HCT116 (cell line): ENCODE data around the gene KIAA1328. TPM values are rescaled to one million over a fixed set of nuclear protein-coding genes. Genes with fewer than 3 reads are reported as not detected.

ENCODE experiments used
- ATAC-seq: fragments of 200-7000 bp; cut with Tn5 transposase; 2 replicates; pipeline ENCODE4 v1.9.1; 2020; ENCODE audit warnings: mild to moderate bottlenecking, moderate library complexity
- BruUV-seq: library from RNA; stranded (reverse); fragments of 400-500 nt; replicated peaks from 2 replicates; lab custom pipeline; 2021; lab: Mats Ljungman, UMichigan
- CTCF ChIA-PET: fragments of 300-600 bp; sonication (Branson Sonifier 250); formaldehyde crosslinking; loops from one replicate; lab custom pipeline; 2021; ENCODE audit warnings: antibody characterized with exemption; lab: Charles Lee
- POLR2A ChIA-PET: fragments of 300-600, 350-600 bp; sonication (Branson Sonifier 250); formaldehyde crosslinking; loops from one replicate; lab custom pipeline; 2021; ENCODE audit warnings: antibody characterized with exemption; lab: Charles Lee
- RAD21 ChIA-PET, 2 experiments: fragments of 300-600 bp; sonication (Branson Sonifier 250); formaldehyde crosslinking; loops; one replicate each; lab custom pipeline; 2023; ENCODE audit warnings: low total read pairs in 2 of 2; ENCODE audit not compliant: uncharacterized antibody in 2 of 2, unreplicated experiment in 2 of 2, low non-redundant PET in 1 of 2; lab: Charles Lee
- DNase-seq: peaks from one replicate; pipeline ENCODE4 v3.0.0-alpha.2; 2010; ENCODE audit warnings: low read depth, low spot score
- H2AFZ ChIP-seq: fragments of 200-600 bp; shearing (Covaris generic), sonication (generic); 2 replicates; pipeline ENCODE4 v1.6.1; 2017; ENCODE audit warnings: low read depth, mixed run types, mixed read lengths, antibody characterized with exemption, low read length; ENCODE audit not compliant: poor library complexity, severe bottlenecking
- H3K27ac ChIP-seq: 2 replicates; pipeline ENCODE4 v1.5.1; 2012; ENCODE audit warnings: low read depth, low read length
- H3K27me3 ChIP-seq: fragments of 200-600 bp; sonication (generic); 2 replicates; pipeline ENCODE4 v1.6.1; 2016; ENCODE audit warnings: mixed run types, low read length, mixed read lengths; ENCODE audit not compliant: insufficient read depth
- H3K36me3 ChIP-seq, 2 experiments: fragments of 200-500 bp in 1 of 2; fragments of 200-600 bp in 1 of 2; sonication (Bioruptor generic) in 1 of 2; sonication (generic) in 1 of 2; 2 replicates each; pipeline versions ENCODE4 v1.5.1 to v1.6.1; 2014 to 2016; ENCODE audit warnings: low read length in 2 of 2, inconsistent platforms in 1 of 2, mixed read lengths in 1 of 2, mixed run types in 1 of 2; ENCODE audit not compliant: insufficient read depth in 2 of 2, control insufficient read depth in 1 of 2
- H3K4me1 ChIP-seq, 2 experiments: fragments of 200-600 bp in 1 of 2; sonication (generic) in 1 of 2; 2 replicates each; pipeline versions ENCODE4 v1.5.1 to v1.6.1; 2012 to 2017; ENCODE audit warnings: low read length in 2 of 2, inconsistent platforms in 1 of 2, mild to moderate bottlenecking in 1 of 2, mixed read lengths in 1 of 2, mixed run types in 1 of 2, moderate library complexity in 1 of 2; ENCODE audit not compliant: insufficient read depth in 2 of 2, control insufficient read depth in 1 of 2
- H3K4me2 ChIP-seq: fragments of 200-600 bp; sonication (generic); 2 replicates; pipeline ENCODE4 v1.6.1; 2017; ENCODE audit warnings: mixed run types, low read length, mixed read lengths
- H3K4me3 ChIP-seq, 2 experiments: fragments of 200-600 bp in 1 of 2; sonication (generic) in 1 of 2; replicated peaks in 1 of 2; 2 replicates each; pipeline ENCODE4 v1.5.1; 2011 to 2016; ENCODE audit warnings: low read length in 2 of 2, control low read depth in 1 of 2, low read depth in 1 of 2, mild to moderate bottlenecking in 1 of 2, mixed read lengths in 1 of 2, mixed run types in 1 of 2
- H3K79me2 ChIP-seq: fragments of 200-600 bp; sonication (generic); 2 replicates; pipeline ENCODE4 v1.6.1; 2017; ENCODE audit warnings: mild to moderate bottlenecking, mixed run types, low read length, moderate library complexity, mixed read lengths; ENCODE audit not compliant: insufficient read depth
- H3K9ac ChIP-seq: fragments of 200-600 bp; sonication (generic); 2 replicates; pipeline ENCODE4 v1.6.1; 2016; ENCODE audit warnings: low read length, mixed read lengths
- H3K9me2 ChIP-seq: fragments of 200-600 bp; sonication (generic), shearing (Covaris generic); 2 replicates; pipeline ENCODE4 v1.6.1; 2017; ENCODE audit warnings: mixed run types, mild to moderate bottlenecking, moderate library complexity; ENCODE audit not compliant: insufficient read depth
- H3K9me3 ChIP-seq, 2 experiments: fragments of 200-500 bp in 1 of 2; fragments of 200-600 bp in 1 of 2; sonication (Bioruptor generic) in 1 of 2; sonication (generic) in 1 of 2; 2 replicates each; pipeline ENCODE4 v1.6.1; 2014 to 2017; ENCODE audit warnings: low read length in 2 of 2, mixed read lengths in 2 of 2, inconsistent platforms in 1 of 2, low read depth in 1 of 2, mild to moderate bottlenecking in 1 of 2, mixed run types in 1 of 2, moderate library complexity in 1 of 2; ENCODE audit not compliant: control insufficient read depth in 1 of 2, insufficient read depth in 1 of 2
- H4K20me1 ChIP-seq: fragments of 200-600 bp; sonication (generic), shearing (Covaris generic); 2 replicates; pipeline ENCODE4 v1.6.1; 2017; ENCODE audit warnings: mixed run types, mild to moderate bottlenecking, moderate library complexity; ENCODE audit not compliant: insufficient read depth
- CEBPB ChIP-seq: IDR thresholded peaks from 2 replicates; pipeline ENCODE4 v1.6.1; 2012; ENCODE audit warnings: low read depth
- ELF1 ChIP-seq: IDR thresholded peaks from 2 replicates; pipeline ENCODE4 v1.6.1; 2012; ENCODE audit warnings: low read depth, borderline replicate concordance
- EZH2 ChIP-seq: fragments of 200-600 bp; sonication (generic); IDR thresholded peaks from 2 replicates; pipeline ENCODE4 v1.6.1; 2017; ENCODE audit warnings: antibody characterized with exemption, mixed run types
- EZH2phosphoT487 ChIP-seq: fragments of 200-600 bp; IDR thresholded peaks from 2 replicates; pipeline ENCODE4 v1.6.1; 2018; ENCODE audit warnings: antibody characterized with exemption, borderline replicate concordance
- FOSL1 ChIP-seq: IDR thresholded peaks from 2 replicates; pipeline ENCODE4 v1.6.1; 2012; ENCODE audit warnings: low read depth
- POLR2A ChIP-seq: IDR thresholded peaks from 2 replicates; pipeline ENCODE4 v1.7.0; 2011; ENCODE audit warnings: borderline replicate concordance; ENCODE audit not compliant: insufficient read depth, insufficient read length; ENCODE audit errors: extremely low read depth
- POLR2AphosphoS5 ChIP-seq: IDR thresholded peaks from 2 replicates; pipeline ENCODE4 v1.6.1; 2011; ENCODE audit warnings: mild to moderate bottlenecking, low read depth, low read length, moderate library complexity
- SP1 ChIP-seq: IDR thresholded peaks from 2 replicates; pipeline ENCODE4 v1.6.1; 2012; ENCODE audit warnings: low read depth
- TCF7L2 ChIP-seq: IDR thresholded peaks from 2 replicates; pipeline ENCODE4 v1.7.0; 2011; ENCODE audit warnings: borderline replicate concordance, inconsistent platforms; ENCODE audit not compliant: insufficient read depth, insufficient read length; ENCODE audit errors: extremely low read depth
- YY1 ChIP-seq: IDR thresholded peaks from 2 replicates; pipeline ENCODE4 v1.6.1; 2011; ENCODE audit warnings: low read length, low read depth, moderate library complexity, mild to moderate bottlenecking; ENCODE audit not compliant: insufficient replicate concordance; ENCODE audit errors: extremely low read depth
- ZFX ChIP-seq: fragments of 450-650 bp; IDR thresholded peaks from 2 replicates; pipeline ENCODE4 v1.6.1; 2017
- ZNF274 ChIP-seq: fragments of 200-500 bp; sonication (Bioruptor generic); IDR thresholded peaks from 2 replicates; pipeline ENCODE4 v1.6.1; 2014; ENCODE audit warnings: mild to moderate bottlenecking, low read depth, low read length, inconsistent platforms
- intact Hi-C: fragments of 100-400 bp; cut with micrococcal nuclease; formaldehyde crosslinking; loops from 2 replicates; pipeline ENCODE4 v1.10.0; 2022
- total RNA-seq: library from RNA; stranded (reverse); gene quantifications from one replicate; pipeline ENCODE4 v1.2.1, GENCODE V29; 2021; ENCODE audit not compliant: unreplicated experiment
- TF ChIP-seq, protein P1 (sequence below), 3 experiments: fragments of 200-600 bp in 1 of 3; sonication (generic) in 1 of 3; IDR thresholded peaks in 2 of 3; conservative IDR thresholded peaks in 1 of 3; 2 replicates each; pipeline ENCODE4 v1.5.1; 2012 to 2017; ENCODE audit warnings: low read depth in 2 of 3, low read length in 2 of 3, antibody characterized with exemption in 1 of 3, borderline replicate concordance in 1 of 3, control low read depth in 1 of 3, mild to moderate bottlenecking in 1 of 3, mixed read lengths in 1 of 3, mixed run types in 1 of 3, moderate library complexity in 1 of 3; ENCODE audit not compliant: insufficient read depth in 1 of 3
- TF ChIP-seq, protein P2 (sequence below): IDR thresholded peaks from 2 replicates; pipeline ENCODE4 v1.6.1; 2012

Gene KIAA1328
- total RNA-seq, 1 experiment from 2014 or later = 5.2 TPM

DNA sequence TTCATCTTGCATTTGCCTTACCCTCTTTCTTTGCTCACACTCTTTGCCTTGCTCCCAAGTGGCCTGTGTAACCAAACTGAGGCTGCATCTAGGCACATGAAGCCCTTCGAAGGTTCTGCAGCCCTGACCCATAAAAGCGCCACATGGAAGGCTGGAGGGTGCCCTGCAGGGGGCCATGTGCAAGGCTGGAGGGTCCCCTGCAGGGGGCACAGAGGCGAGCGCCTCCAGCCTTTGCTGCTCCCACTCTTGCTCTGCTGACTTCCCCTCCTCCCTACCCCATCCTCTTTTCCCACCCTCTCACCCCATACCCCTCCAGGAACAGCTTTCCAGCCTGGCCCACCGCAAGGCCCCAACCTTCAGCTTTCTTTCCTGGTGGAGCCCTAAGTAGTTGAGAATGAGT is 419.4 kb downstream of the KIAA1328 start:
- H3K4me3 ChIP-seq = no peak overlapping the region
- no peak for TF ChIP-seq ELF1
- TF ChIP-seq TCF7L2 = no peak
- TF ChIP-seq ZNF274 = no peak
- TF ChIP-seq, protein P1, sequence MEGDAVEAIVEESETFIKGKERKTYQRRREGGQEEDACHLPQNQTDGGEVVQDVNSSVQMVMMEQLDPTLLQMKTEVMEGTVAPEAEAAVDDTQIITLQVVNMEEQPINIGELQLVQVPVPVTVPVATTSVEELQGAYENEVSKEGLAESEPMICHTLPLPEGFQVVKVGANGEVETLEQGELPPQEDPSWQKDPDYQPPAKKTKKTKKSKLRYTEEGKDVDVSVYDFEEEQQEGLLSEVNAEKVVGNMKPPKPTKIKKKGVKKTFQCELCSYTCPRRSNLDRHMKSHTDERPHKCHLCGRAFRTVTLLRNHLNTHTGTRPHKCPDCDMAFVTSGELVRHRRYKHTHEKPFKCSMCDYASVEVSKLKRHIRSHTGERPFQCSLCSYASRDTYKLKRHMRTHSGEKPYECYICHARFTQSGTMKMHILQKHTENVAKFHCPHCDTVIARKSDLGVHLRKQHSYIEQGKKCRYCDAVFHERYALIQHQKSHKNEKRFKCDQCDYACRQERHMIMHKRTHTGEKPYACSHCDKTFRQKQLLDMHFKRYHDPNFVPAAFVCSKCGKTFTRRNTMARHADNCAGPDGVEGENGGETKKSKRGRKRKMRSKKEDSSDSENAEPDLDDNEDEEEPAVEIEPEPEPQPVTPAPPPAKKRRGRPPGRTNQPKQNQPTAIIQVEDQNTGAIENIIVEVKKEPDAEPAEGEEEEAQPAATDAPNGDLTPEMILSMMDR (IDR thresholded peaks at IDR 0.05 in 2 of 3, conservative IDR thresholded peaks at IDR 0.05 in 1 of 3; ENCODE audit: borderline replicate concordance in 1 of 3, insufficient read depth in 1 of 3, low read depth in 2 of 3, low read length in 2 of 3) = no peak
- TF ChIP-seq FOSL1 = no peak
- TF ChIP-seq CEBPB = no peak
- TF ChIP-seq EZH2 = no peak
- TF ChIP-seq POLR2A = no peak
- no peak for TF ChIP-seq SP1
- TF ChIP-seq, protein P2, sequence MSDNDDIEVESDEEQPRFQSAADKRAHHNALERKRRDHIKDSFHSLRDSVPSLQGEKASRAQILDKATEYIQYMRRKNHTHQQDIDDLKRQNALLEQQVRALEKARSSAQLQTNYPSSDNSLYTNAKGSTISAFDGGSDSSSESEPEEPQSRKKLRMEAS = no peak
- no peak for TF ChIP-seq EZH2phosphoT487
- TF ChIP-seq POLR2AphosphoS5 = no peak
- TF ChIP-seq YY1 = no peak
- no peak for TF ChIP-seq ZFX
- ATAC-seq = no peak
- no peak overlapping the region for H2AFZ ChIP-seq
- H3K9me2 ChIP-seq = no peaks in the 10 kb centered on the region
- CTCF ChIA-PET = no interaction called here
- no peaks in the 10 kb centered on the region for H3K27me3 ChIP-seq
- H3K36me3 ChIP-seq = no peaks in the 10 kb centered on the region
- no peaks in the 10 kb centered on the region for H3K79me2 ChIP-seq
- H4K20me1 ChIP-seq = no peaks in the 10 kb centered on the region
- H3K4me1 ChIP-seq = no peaks in the 10 kb centered on the region; a peak in 1 of 4 replicates
- H3K4me2 ChIP-seq = no peak overlapping the region
- intact Hi-C loops = no loop called here
- RAD21 ChIA-PET = no interaction called here
- no peak overlapping the region for H3K27ac ChIP-seq
- no TSS peak for BruUV-seq
- POLR2A ChIA-PET = no interaction called here
- H3K9ac ChIP-seq = no peak overlapping the region
- no peak for DNase-seq
- no peaks in the 10 kb centered on the region for H3K9me3 ChIP-seq
